Loucy (cell line): Measurements from ENCODE around the gene R3HDM1.
A peak's percentile ranks its signal among the peaks of the same experiment; 100 is the strongest.

Experiments
- H2AFZ ChIP-seq: fragments of 200-600 bp; sonication (generic); 2 replicates; pipeline ENCODE4 v1.6.0; 2016; ENCODE audit warnings: antibody characterized with exemption, mild to moderate bottlenecking, low read length, moderate library complexity
- H3F3A ChIP-seq: fragments of 200-600 bp; 2 replicates; pipeline ENCODE4 v1.6.0; 2016; ENCODE audit warnings: antibody characterized with exemption, low read depth, mild to moderate bottlenecking
- H3K27me3 ChIP-seq: fragments of 200-600 bp; sonication (generic); 2 replicates; pipeline ENCODE4 v1.6.1; 2014; ENCODE audit warnings: low read length, mild to moderate bottlenecking; ENCODE audit not compliant: insufficient read depth, poor library complexity, severe bottlenecking
- H3K36me3 ChIP-seq: fragments of 200-600 bp; sonication (generic); 2 replicates; pipeline ENCODE4 v1.6.1; 2016; ENCODE audit warnings: low read length; ENCODE audit not compliant: insufficient read depth
- H3K4me1 ChIP-seq: fragments of 200-600 bp; sonication (generic); 2 replicates; pipeline ENCODE4 v1.5.1; 2014; ENCODE audit warnings: low read length, mild to moderate bottlenecking; ENCODE audit not compliant: insufficient read depth, poor library complexity, severe bottlenecking
- H3K4me2 ChIP-seq: fragments of 200-600 bp; sonication (generic); 2 replicates; pipeline ENCODE4 v1.6.0; 2014; ENCODE audit warnings: antibody characterized with exemption, low read length, low read depth, mild to moderate bottlenecking; ENCODE audit not compliant: poor library complexity, severe bottlenecking
- H3K4me3 ChIP-seq: fragments of 200-600 bp; sonication (generic); 2 replicates; pipeline ENCODE4 v1.5.1; 2014; ENCODE audit warnings: low read length, mild to moderate bottlenecking, mixed read lengths; ENCODE audit not compliant: poor library complexity, severe bottlenecking
- H3K79me2 ChIP-seq: fragments of 200-600 bp; sonication (generic); 2 replicates; pipeline ENCODE4 v1.6.1; 2014; ENCODE audit warnings: low read length; ENCODE audit not compliant: insufficient read depth
- H3K9ac ChIP-seq: fragments of 200-600 bp; sonication (generic); 2 replicates; pipeline ENCODE4 v1.6.0; 2014; ENCODE audit warnings: mild to moderate bottlenecking, low read depth, low read length, moderate library complexity; ENCODE audit not compliant: poor library complexity, severe bottlenecking
- H3K9me2 ChIP-seq: fragments of 200-600 bp; sonication (generic); replicated peaks from 2 replicates; pipeline ENCODE4 v1.6.1; 2016; ENCODE audit warnings: low read depth, low read length, mixed read lengths
- H3K9me3 ChIP-seq: fragments of 200-600 bp; sonication (generic); 2 replicates; pipeline ENCODE4 v1.6.1; 2014; ENCODE audit warnings: mild to moderate bottlenecking, antibody characterized with exemption, low read length, low read depth; ENCODE audit not compliant: insufficient read depth
- H4K20me1 ChIP-seq: fragments of 200-600 bp; sonication (generic); 2 replicates; pipeline ENCODE4 v1.6.0; 2014; ENCODE audit warnings: antibody characterized with exemption, low read length, mild to moderate bottlenecking; ENCODE audit not compliant: insufficient read depth, poor library complexity, severe bottlenecking
- EZH2phosphoT487 ChIP-seq: fragments of 200-600 bp; IDR thresholded peaks from 2 replicates; pipeline ENCODE4 v1.6.1; 2018; ENCODE audit warnings: antibody characterized with exemption, mild to moderate bottlenecking, moderate library complexity, borderline replicate concordance
- TF ChIP-seq, protein P1 (sequence below): fragments of 200-600 bp; sonication (generic); conservative IDR thresholded peaks from 2 replicates; pipeline ENCODE4 v1.5.1; 2014; ENCODE audit warnings: mild to moderate bottlenecking, antibody characterized with exemption, low read length

R3HDM1 gene

DNA sequence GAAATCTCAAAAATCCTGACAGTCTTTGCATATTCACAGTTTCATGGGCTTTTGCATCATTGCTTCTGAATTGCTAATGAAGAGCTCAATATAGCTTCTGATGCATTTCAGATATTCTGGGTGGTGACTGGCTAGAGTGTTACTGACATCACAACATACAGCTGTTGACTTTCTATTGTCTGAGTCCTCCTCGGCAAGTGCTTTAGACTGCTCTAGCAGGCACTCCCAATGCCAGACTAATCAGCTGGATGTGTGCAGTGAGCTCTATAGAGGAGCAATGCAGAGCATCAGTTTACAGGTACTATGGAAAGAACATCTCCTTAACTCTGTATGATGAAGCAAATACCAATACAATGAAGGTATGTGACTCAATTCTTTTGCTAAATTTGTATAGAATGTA, 54.9 kb downstream of the R3HDM1 start:
- Histone ChIP-seq H3K4me3 (no peak overlapping the region), H3K4me2 (no peak overlapping the region), H2AFZ (no peak overlapping the region), H3K79me2 (peaks cover 15% of the 10 kb centered on the region), H3K4me1 (peaks cover 32% of the 10 kb centered on the region), H3K9me3 (no peaks in the 10 kb centered on the region), H3K9me2 (no peaks in the 10 kb centered on the region), H3K36me3 (no peaks in the 10 kb centered on the region), H3K9ac (no peak overlapping the region), H3F3A (peaks cover 13% of the 10 kb centered on the region), H3K27me3 (no peaks in the 10 kb centered on the region), H4K20me1 (peaks cover 29% of the 10 kb centered on the region)
- TF ChIP-seq, protein P1, sequence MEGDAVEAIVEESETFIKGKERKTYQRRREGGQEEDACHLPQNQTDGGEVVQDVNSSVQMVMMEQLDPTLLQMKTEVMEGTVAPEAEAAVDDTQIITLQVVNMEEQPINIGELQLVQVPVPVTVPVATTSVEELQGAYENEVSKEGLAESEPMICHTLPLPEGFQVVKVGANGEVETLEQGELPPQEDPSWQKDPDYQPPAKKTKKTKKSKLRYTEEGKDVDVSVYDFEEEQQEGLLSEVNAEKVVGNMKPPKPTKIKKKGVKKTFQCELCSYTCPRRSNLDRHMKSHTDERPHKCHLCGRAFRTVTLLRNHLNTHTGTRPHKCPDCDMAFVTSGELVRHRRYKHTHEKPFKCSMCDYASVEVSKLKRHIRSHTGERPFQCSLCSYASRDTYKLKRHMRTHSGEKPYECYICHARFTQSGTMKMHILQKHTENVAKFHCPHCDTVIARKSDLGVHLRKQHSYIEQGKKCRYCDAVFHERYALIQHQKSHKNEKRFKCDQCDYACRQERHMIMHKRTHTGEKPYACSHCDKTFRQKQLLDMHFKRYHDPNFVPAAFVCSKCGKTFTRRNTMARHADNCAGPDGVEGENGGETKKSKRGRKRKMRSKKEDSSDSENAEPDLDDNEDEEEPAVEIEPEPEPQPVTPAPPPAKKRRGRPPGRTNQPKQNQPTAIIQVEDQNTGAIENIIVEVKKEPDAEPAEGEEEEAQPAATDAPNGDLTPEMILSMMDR = no peak
- TF ChIP-seq EZH2phosphoT487 = no peak

DNA sequence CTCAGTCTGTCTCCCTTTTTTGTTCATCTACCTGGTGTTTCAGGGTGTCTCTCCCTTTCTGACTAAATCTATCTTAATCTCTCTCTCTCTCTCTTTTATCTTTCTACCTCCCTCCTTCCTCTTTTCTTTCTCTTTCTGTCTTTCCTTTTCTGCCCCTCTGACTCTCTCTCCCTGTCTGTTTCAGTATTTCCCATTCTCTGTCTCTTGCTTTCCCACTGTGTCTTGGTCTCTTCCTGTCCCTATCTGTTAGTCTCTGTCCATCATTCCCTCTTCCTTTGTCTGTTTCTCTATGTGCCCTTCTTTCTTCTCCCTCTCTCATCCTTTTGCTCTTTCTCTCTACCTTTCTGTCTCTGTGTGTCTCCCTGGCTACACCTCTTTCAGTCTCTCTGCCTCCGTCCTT, 56.7 kb downstream of the R3HDM1 start:
- Histone ChIP-seq H3K4me2 (no peak overlapping the region), H3K79me2 (peaks cover 15% of the 10 kb centered on the region; the same call in 1 of the 2 replicates), H3K9me2 (no peaks in the 10 kb centered on the region), H3K27me3 (no peaks in the 10 kb centered on the region), H3K9me3 (0 out of 2 replicates have a peak, but pooled peaks cover 4% of the 10 kb centered on the region), H3K4me1 (peaks cover 38% of the 10 kb centered on the region), H3K36me3 (no peaks in the 10 kb centered on the region), H3F3A (peaks cover 17% of the 10 kb centered on the region), H2AFZ (no peak overlapping the region), H3K9ac (no peak overlapping the region), H3K4me3 (no peak overlapping the region), H4K20me1 (peaks cover 34% of the 10 kb centered on the region)
- TF ChIP-seq EZH2phosphoT487 = no peak
- TF ChIP-seq, protein P1 = no peak

DNA sequence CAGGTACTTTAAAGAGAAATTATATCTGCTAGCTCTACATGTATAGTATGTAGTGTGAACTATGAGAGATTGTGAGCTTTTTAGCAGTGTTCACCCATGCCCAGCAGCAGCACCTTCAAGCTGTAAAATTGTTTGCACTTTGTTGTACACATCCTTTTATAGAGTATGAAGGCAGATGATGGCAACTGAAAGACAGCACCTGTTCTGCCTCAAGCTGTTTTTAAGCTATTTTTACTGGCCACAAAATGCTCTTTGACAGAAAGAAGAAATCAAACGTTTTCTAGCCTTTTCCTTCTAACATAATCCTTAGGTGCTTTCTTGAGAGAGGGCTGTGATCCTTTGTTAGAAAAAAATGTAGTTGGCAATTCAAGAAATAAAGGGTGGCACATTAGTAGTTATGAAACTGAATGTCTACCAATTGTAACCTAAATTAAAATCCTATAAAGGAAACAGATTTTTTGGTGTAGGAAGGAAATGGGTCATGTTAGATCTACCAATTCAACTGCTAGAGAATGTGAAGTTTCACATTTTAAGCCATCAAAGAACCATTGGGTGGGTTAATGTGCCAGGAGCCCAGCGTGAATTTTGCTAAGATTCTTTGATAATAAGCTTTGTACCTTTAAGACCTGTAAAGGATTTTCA, 59.5 kb downstream of the R3HDM1 start:
- peaks cover 17% of the 10 kb centered on the region for H3F3A ChIP-seq
- no peaks in the 10 kb centered on the region; the same call in 1 of the 2 replicates for H3K79me2 ChIP-seq
- H3K27me3 ChIP-seq = no peaks in the 10 kb centered on the region
- H3K4me3 ChIP-seq = peak overlapping the region; percentile 37
- no peaks in the 10 kb centered on the region for H3K9me2 ChIP-seq
- H4K20me1 ChIP-seq = peaks cover 24% of the 10 kb centered on the region
- peak overlapping the region; percentile 9 for H3K9ac ChIP-seq
- TF ChIP-seq, protein P1 = no peak
- TF ChIP-seq EZH2phosphoT487 = 0 out of 2 replicates have a peak, but pooled peaks have one; percentile 14
- 0 out of 2 replicates have a peak, but pooled peaks cover 4% of the 10 kb centered on the region for H3K9me3 ChIP-seq
- H3K4me1 ChIP-seq = peaks cover 32% of the 10 kb centered on the region
- no peaks in the 10 kb centered on the region for H3K36me3 ChIP-seq
- H2AFZ ChIP-seq = no peak overlapping the region
- H3K4me2 ChIP-seq = peak overlapping the region; percentile 57
